ENCODE measurements around the gene CPA4.

DNA sequence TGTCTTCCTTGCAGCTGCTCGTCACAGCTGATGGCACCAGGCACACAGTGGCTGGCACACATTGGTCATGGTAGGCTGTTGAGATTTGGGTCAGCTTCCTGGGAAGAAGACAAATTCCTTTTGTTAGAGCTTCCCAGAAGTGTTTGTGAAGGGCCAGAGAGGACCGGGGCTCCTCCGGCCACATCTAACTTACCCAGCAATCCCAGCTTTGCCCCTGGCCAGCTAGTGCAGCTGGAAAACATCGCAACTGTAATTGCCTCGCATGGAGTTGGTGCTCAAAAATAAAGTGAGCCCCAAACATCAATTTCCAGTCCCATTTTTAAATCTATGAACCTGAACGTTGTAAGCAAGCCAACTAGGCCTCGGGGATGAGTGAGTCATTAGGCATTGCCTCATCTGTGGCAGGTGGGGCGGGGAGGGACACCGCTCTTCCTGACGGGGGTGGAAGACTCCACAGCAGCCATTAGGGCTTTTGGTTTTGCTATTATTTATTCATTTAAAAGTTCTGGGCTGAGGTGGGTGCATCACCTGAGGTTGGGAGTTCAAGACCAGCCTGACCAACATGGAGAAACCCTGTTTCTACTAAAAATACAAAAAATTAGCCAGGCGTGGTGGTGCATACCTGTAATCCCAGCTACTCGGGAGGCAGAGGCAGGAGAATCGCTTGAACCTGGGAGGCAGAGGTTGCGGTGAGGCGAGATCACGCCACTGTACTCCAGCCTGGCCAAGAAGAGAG, 64.1 kb downstream of the CPA4 start:
- TF ChIP-seq, protein P1, sequence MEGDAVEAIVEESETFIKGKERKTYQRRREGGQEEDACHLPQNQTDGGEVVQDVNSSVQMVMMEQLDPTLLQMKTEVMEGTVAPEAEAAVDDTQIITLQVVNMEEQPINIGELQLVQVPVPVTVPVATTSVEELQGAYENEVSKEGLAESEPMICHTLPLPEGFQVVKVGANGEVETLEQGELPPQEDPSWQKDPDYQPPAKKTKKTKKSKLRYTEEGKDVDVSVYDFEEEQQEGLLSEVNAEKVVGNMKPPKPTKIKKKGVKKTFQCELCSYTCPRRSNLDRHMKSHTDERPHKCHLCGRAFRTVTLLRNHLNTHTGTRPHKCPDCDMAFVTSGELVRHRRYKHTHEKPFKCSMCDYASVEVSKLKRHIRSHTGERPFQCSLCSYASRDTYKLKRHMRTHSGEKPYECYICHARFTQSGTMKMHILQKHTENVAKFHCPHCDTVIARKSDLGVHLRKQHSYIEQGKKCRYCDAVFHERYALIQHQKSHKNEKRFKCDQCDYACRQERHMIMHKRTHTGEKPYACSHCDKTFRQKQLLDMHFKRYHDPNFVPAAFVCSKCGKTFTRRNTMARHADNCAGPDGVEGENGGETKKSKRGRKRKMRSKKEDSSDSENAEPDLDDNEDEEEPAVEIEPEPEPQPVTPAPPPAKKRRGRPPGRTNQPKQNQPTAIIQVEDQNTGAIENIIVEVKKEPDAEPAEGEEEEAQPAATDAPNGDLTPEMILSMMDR (IDR thresholded peaks at IDR 0.05) = no peak
- TF ChIP-seq POLR2A (IDR thresholded peaks at IDR 0.05) = no peak

Data from lower leg skin (tissue), 3 donors.